ENCODE measurements around the gene ZNF629.
"Not testable (repeated sequence)": the region's sequence is repeated elsewhere in the genome, so short reads cannot be mapped to it uniquely, and the experiment has no call there.

Gene ZNF629

GRCh38 chr16:30786936-30787612 lies at the start of gene ZNF629:
Gene ZNF629 (minus strand): TSS chr16:30787205. CDS start chr16:30784482, 2,723 bp downstream.
- DNase-seq (ENCODE audit: low read depth): no peak

- no peak for DNase-seq (ENCODE audit: low read depth)
Observed at GRCh38 chr16:30834130-30834740, 47.2 kb upstream of the ZNF629 start.

- DNase-seq (ENCODE audit: low read depth): no peak
Observed at GRCh38 chr16:30830072-30830417, 43.0 kb upstream of the ZNF629 start.

- DNase-seq (ENCODE audit: low read depth): no peak
Observed at GRCh38 chr16:30829130-30830071, 42.4 kb upstream of the ZNF629 start.

- no peak for DNase-seq (ENCODE audit: low read depth)
Observed at GRCh38 chr16:30821891-30822290, 34.9 kb upstream of the ZNF629 start.

GRCh38 chr16:30821441-30821840 lies 34.4 kb upstream of the ZNF629 start:
- DNase-seq (ENCODE audit: low read depth): not testable (repeated sequence)

- DNase-seq (ENCODE audit: low read depth): no peak
Observed at GRCh38 chr16:30820952-30821421, 34.0 kb upstream of the ZNF629 start.

- no peak for DNase-seq (ENCODE audit: low read depth)
Observed at GRCh38 chr16:30816769-30817168, 29.8 kb upstream of the ZNF629 start.

- DNase-seq (ENCODE audit: low read depth): no peak
Observed at GRCh38 chr16:30813821-30814189, 26.8 kb upstream of the ZNF629 start.

GRCh38 chr16:30809675-30810074 lies 22.7 kb upstream of the ZNF629 start:
- not testable (repeated sequence) for DNase-seq (ENCODE audit: low read depth)

GRCh38 chr16:30808890-30809426 lies 22.0 kb upstream of the ZNF629 start:
- DNase-seq (ENCODE audit: low read depth): not testable (repeated sequence)

GRCh38 chr16:30808146-30808545 lies 21.1 kb upstream of the ZNF629 start:
- DNase-seq (ENCODE audit: low read depth): no peak

GRCh38 chr16:30805370-30806169 lies 18.6 kb upstream of the ZNF629 start:
- peak; percentile 49 for DNase-seq (ENCODE audit: low read depth)

GRCh38 chr16:30805056-30805369 lies 18.0 kb upstream of the ZNF629 start:
- DNase-seq (ENCODE audit: low read depth): no peak

- DNase-seq (ENCODE audit: low read depth): no peak
Observed at GRCh38 chr16:30802936-30803335, 15.9 kb upstream of the ZNF629 start.

- no peak for DNase-seq (ENCODE audit: low read depth)
Observed at GRCh38 chr16:30797670-30798309, 10.8 kb upstream of the ZNF629 start.

- no peak for DNase-seq (ENCODE audit: low read depth)
Observed at GRCh38 chr16:30794634-30795033, 7.6 kb upstream of the ZNF629 start.

- DNase-seq (ENCODE audit: low read depth): no peak
Observed at GRCh38 chr16:30793508-30794069, 6.6 kb upstream of the ZNF629 start.

GRCh38 chr16:30787613-30788378 lies 791 bp upstream of the ZNF629 start:
- DNase-seq (ENCODE audit: low read depth): no peak
